H54 (cell line): ENCODE results near the gene PITPNC1.
A peak's percentile ranks its signal among the peaks of the same experiment; 100 is the strongest.
"Not testable (repeated sequence)": the region's sequence is repeated elsewhere in the genome, so short reads cannot be mapped to it uniquely, and the experiment has no call there.

Experiments
- DNase-seq: peaks from one replicate; pipeline ENCODE4 v3.0.0; 2011; ENCODE audit warnings: low spot score, mixed read lengths; ENCODE audit not compliant: insufficient read length
- FAIRE-seq: peaks from 3 replicates; lab custom pipeline; 2011; peaks lifted over from hg19 to GRCh38; lab: Jason Lieb, UNC
- POLR2A ChIP-seq: IDR thresholded peaks from 2 replicates; pipeline ENCODE4 v1.6.1; 2011; ENCODE audit warnings: low read depth, mild to moderate bottlenecking, low read length

The PITPNC1 gene

DNA sequence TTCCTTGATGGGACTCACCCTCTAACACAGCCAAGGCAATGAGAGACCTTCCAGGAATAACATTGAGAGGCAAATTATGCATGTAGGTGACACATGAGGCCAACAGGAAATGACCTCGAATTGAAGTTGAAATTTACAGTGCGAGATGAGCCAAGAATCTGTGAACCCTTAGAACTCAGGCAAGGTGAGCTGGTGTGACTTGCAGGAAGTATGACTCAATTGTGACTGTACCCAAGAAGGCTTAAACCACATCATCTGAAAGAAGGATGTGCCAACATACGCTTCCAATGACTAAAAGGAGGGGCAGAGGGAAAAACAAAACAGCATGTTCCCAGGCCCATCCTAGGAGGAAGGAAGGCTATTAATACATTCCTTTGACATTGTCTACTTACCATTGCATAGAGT is 44.8 kb downstream of the PITPNC1 start:
- DNase-seq (peak; percentile 89), FAIRE-seq (peak; percentile 97)
- TF ChIP-seq POLR2A = no peak

- DNase-seq, FAIRE-seq: not testable (repeated sequence)
Observed at GRCh38 chr17:67422296-67422695, 45.2 kb downstream of the PITPNC1 start.

DNA sequence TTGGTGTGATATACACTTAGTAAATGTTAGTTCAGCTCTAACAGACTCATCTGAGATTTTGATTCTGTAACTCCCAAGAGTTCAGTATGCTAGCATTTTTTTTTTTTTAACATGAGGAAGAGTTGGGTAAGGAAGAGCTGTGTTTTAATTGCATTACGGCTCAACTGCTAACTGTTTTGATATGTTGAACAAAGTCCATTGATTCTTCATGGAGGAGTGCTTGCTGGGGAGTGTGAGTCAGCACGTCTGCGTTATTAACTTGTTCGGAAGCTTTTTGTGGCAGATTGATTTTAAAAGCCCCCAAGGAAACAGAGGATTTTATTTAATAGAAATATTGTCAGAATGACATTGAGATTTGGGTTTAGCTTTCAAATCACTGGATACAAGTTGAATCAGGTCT is 45.8 kb downstream of the PITPNC1 start:
- FAIRE-seq (no peak), DNase-seq (no peak)
- TF ChIP-seq POLR2A = no peak

GRCh38 chr17:67425571-67426160 is 48.6 kb downstream of the PITPNC1 start:
- FAIRE-seq (no peak), DNase-seq (no peak)
- no peak for TF ChIP-seq POLR2A

DNA sequence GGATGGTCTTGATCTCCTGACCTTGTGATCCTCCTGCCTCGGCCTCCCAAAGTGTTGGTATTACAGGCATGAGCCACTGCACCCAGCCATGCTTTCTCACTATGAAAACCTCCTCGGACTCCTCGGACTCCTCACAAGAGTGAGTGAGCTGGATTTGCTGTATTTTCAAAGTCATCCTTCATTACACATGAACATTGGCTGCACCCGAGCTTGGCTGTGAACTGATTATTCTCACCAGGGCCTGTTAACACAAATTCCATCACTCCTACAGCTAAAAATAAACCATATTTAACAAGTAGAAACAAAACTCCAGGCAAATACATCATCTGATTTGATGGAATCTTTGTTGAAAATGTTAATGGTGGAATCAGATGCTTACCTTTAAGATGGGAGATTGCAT is 50.3 kb downstream of the PITPNC1 start:
- TF ChIP-seq POLR2A = no peak
- no peak for FAIRE-seq
- DNase-seq = no peak

DNA sequence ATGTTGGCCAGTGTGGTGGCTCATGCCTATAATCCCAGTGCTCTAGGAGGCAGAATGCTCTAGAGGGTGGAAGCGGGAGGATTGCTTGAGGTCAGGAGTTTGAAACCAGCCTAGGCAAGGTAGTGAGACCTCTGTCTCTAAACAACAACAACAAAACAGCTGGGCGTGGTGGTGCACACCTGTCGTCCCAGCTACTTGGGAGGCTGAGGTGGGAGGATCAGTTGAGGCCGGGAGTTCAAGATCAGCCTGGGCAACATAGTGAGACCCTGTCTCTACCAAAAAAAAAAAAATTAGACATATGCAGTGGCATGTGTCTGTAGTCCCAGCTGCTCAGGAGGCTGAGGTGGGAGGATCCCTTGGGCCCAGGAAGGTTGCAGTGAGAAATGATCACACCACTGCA is 53.4 kb downstream of the PITPNC1 start:
- not testable (repeated sequence) for FAIRE-seq, DNase-seq

- DNase-seq (peak; percentile 74), FAIRE-seq (peak; percentile 89)
- no peak for TF ChIP-seq POLR2A
Observed at GRCh38 chr17:67431249-67432015, 54.4 kb downstream of the PITPNC1 start.

- TF ChIP-seq POLR2A = no peak
- no peak for DNase-seq
- FAIRE-seq = no peak
Observed at GRCh38 chr17:67433248-67433924, 56.3 kb downstream of the PITPNC1 start.

- DNase-seq (no peak), FAIRE-seq (no peak)
- TF ChIP-seq POLR2A = no peak
Observed at GRCh38 chr17:67434061-67434525, 57.0 kb downstream of the PITPNC1 start.

DNA sequence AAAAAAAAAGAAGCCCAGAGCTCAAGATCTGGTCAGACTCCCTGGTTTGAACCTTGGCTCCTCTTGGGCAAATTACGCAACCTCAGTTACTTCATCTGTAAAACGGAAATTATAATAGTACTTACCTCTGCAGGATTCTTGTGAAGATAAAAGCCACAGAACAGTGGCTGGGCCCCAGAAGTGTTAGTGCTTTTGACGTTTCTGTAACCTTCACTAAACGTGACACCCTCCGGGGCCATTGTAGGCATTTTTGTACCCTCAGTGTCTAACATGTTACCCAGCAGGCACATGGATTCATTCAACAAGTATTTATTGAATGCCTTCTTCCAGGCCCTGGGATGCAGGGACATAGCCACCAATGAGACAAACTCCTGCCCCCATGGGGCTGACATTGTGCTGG is 58.0 kb downstream of the PITPNC1 start:
- no peak for TF ChIP-seq POLR2A
- FAIRE-seq (no peak), DNase-seq (no peak)

DNA sequence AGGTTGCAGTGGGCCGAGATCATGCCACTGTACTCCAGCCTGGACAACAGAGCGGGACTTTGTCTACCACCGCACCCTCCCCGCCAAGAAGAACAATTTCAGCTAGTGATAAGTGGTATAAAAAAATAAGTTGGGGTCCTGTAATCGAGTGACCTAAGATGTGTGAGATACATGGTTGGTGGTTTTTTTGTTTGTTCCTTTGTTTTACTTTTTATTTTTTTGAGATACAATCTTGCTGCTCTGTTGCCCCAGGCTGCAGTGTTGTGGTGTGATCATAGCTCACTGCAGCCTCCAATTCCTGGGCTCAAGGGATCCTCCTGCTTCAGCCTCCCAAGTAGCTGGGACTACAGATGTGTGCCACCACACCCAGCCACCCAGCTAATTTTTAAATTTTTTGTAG is 58.7 kb downstream of the PITPNC1 start:
- no peak for TF ChIP-seq POLR2A
- no peak for FAIRE-seq
- no peak for DNase-seq

DNA sequence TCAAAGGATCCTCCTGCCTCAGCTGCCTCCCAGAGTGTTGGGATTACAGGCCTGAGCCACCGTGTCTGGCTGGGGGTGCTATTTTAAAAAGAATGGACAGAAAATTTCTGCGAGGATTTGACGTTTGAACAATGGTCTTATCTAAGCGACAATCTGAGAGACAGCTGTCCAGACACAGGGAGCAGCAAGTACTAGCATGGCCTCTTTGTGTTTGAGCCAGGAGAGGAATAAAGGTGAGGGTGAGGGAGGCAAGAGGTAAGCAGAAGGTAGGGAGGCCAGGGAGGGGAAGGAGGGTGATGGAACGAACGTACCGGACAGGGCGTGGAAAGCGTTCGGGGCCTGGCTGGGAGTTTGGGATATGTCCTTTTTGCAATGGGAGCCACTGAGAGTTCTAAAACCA is 59.2 kb downstream of the PITPNC1 start:
- DNase-seq (no peak), FAIRE-seq (no peak)
- TF ChIP-seq POLR2A = no peak

DNA sequence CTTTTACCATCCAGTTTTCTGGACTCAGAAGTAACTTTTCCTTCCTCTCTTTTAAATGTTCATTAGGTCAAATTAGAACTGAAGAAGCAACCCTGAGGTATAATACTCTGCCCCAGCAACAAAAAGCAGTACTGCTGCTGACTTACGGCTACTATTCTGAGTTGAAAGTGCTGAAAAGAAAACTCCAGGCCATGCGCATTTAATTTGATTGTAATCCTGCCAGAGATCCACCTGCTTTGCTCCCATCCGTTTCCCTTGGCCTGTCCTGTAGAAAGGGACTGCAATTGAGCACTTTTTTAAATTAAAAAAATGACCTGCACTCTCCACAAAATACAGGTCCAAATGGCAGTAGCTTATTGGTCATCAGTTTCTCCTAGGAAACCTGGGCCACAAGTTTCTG is 61.6 kb downstream of the PITPNC1 start:
- TF ChIP-seq POLR2A = no peak
- DNase-seq (no peak), FAIRE-seq (no peak)

DNA sequence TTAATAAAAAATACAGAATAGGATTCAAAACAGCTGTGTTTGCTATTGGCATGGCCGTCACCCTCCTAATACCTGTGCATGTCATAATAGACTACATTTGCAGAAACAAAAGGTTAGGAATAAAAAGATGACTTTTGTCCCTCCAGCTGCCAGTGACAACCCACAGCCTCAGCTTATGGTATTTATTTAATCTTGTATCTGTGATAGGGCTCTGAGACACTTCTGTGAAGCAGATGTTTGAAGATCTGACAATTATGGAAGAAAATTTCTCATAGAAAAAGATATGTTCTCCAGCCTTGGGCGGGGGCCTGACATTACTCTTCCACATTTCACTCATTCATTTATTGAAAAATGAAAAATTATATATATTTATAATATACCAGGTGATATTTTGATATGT is 62.2 kb downstream of the PITPNC1 start:
- FAIRE-seq (no peak), DNase-seq (no peak)

More for the DNA sequence above, 62.2 kb downstream of the PITPNC1 start:
- TF ChIP-seq POLR2A = no peak
